H1 (cell line): Measurements from ENCODE around the gene TBP. TPM values are rescaled to one million over a fixed set of nuclear protein-coding genes. Genes with fewer than 3 reads are reported as not detected.

Experiments
- CTCF ChIA-PET: fragments of 300-600 bp; sonication (Branson Sonifier 250); formaldehyde crosslinking; loops from one replicate; lab custom pipeline; 2021; ENCODE audit not compliant: partially characterized antibody; lab: Charles Lee
- POLR2A ChIA-PET: fragments of 300-600 bp; sonication (Branson Sonifier 250); formaldehyde crosslinking; loops from one replicate; lab custom pipeline; 2021; ENCODE audit warnings: inconsistent platforms; ENCODE audit not compliant: partially characterized antibody; lab: Charles Lee
- DNase-seq, 2 experiments: peaks; one replicate each; pipeline versions ENCODE4 v3.0.0 to v3.0.0-alpha.2; 2010 to 2022; ENCODE audit warnings: low spot score in 2 of 2, low read depth in 1 of 2, mixed read lengths in 1 of 2
- FAIRE-seq: peaks from 2 replicates; lab custom pipeline; 2011; peaks lifted over from hg19 to GRCh38; lab: Jason Lieb, UNC
- H2AFZ ChIP-seq: 2 replicates; pipeline ENCODE4 v1.8.1; 2012; ENCODE audit warnings: low read length, inconsistent platforms
- H2AK5ac ChIP-seq: 2 replicates; pipeline ENCODE4 v1.6.1; 2013; ENCODE audit warnings: low read depth, low read length
- H2BK120ac ChIP-seq: replicated peaks from 2 replicates; pipeline ENCODE3; 2013; ENCODE audit warnings: low read depth, low read length, inconsistent platforms
- H2BK12ac ChIP-seq: 2 replicates; pipeline ENCODE4 v1.6.1; 2013; ENCODE audit warnings: low read depth, low read length
- H2BK15ac ChIP-seq: 2 replicates; pipeline ENCODE4 v1.6.1; 2013; ENCODE audit warnings: low read length
- H2BK20ac ChIP-seq: 2 replicates; pipeline ENCODE4 v1.6.1; 2013; ENCODE audit warnings: low read length
- H2BK5ac ChIP-seq: 2 replicates; pipeline ENCODE4 v1.6.1; 2013; ENCODE audit warnings: low read depth, low read length
- H3K14ac ChIP-seq: 2 replicates; pipeline ENCODE4 v1.6.1; 2013; ENCODE audit warnings: inconsistent platforms; ENCODE audit not compliant: insufficient read length
- H3K18ac ChIP-seq: 2 replicates; pipeline ENCODE4 v1.6.1; 2013; ENCODE audit warnings: low read length; ENCODE audit errors: extremely low read depth
- H3K23ac ChIP-seq: 2 replicates; pipeline ENCODE4 v1.6.1; 2013; ENCODE audit warnings: inconsistent platforms; ENCODE audit not compliant: insufficient read length
- H3K23me2 ChIP-seq: 2 replicates; pipeline ENCODE4 v1.6.1; 2013; ENCODE audit warnings: low read depth, low read length
- H3K27ac ChIP-seq: 2 replicates; pipeline ENCODE4 v1.6.1; 2011; ENCODE audit warnings: low read depth, low read length, inconsistent platforms
- H3K27me3 ChIP-seq, 4 experiments: replicated peaks in 1 of 4; 1 replicate in 1 of 4; 2 replicates in 3 of 4; pipeline versions ENCODE4 v1.6.1 to v1.8.1; 2011 to 2013; ENCODE audit warnings: low read length in 3 of 4, mild to moderate bottlenecking in 3 of 4, inconsistent platforms in 2 of 4, mixed read lengths in 2 of 4, moderate library complexity in 1 of 4; ENCODE audit not compliant: control insufficient read depth in 3 of 4, insufficient read depth in 3 of 4; ENCODE audit errors: extremely low read depth in 1 of 4
- H3K36me3 ChIP-seq, 4 experiments: 2 replicates each; pipeline versions ENCODE4 v1.6.1 to v1.8.1; 2011 to 2013; ENCODE audit warnings: mild to moderate bottlenecking in 4 of 4, low read length in 3 of 4, moderate library complexity in 2 of 4, control low read depth in 1 of 4, inconsistent platforms in 1 of 4; ENCODE audit not compliant: insufficient read depth in 4 of 4, control insufficient read depth in 2 of 4
- H3K4ac ChIP-seq: replicated peaks from 2 replicates; pipeline ENCODE3; 2013; ENCODE audit warnings: low read length, low read depth, mixed read lengths, inconsistent platforms; ENCODE audit not compliant: insufficient read length
- H3K4me1 ChIP-seq, 4 experiments: replicated peaks in 1 of 4; 1 replicate in 1 of 4; 2 replicates in 3 of 4; pipeline versions ENCODE4 v1.6.1 to v1.8.1; 2011 to 2013; ENCODE audit warnings: low read length in 3 of 4, inconsistent platforms in 2 of 4, mixed read lengths in 1 of 4; ENCODE audit not compliant: insufficient read depth in 4 of 4, control insufficient read depth in 3 of 4
- H3K4me2 ChIP-seq, 2 experiments: 2 replicates each; pipeline versions ENCODE4 v1.6.1 to v1.8.1; 2011 to 2013; ENCODE audit warnings: low read depth in 2 of 2, low read length in 2 of 2, control low read depth in 1 of 2, inconsistent platforms in 1 of 2, mild to moderate bottlenecking in 1 of 2; ENCODE audit not compliant: insufficient read depth in 1 of 2
- H3K4me3 ChIP-seq, 4 experiments: fragments of 200-600, 300-600 bp in 1 of 4; sonication (generic), shearing (Covaris generic), sonication (Bioruptor Twin) in 1 of 4; 2 replicates each; pipeline versions ENCODE4 v1.5.1 to v1.8.1; 2011 to 2016; ENCODE audit warnings: low read length in 4 of 4, low read depth in 3 of 4, control low read depth in 2 of 4, inconsistent platforms in 2 of 4, mild to moderate bottlenecking in 2 of 4, mixed read lengths in 1 of 4, moderate library complexity in 1 of 4; ENCODE audit not compliant: insufficient read depth in 2 of 4; ENCODE audit errors: extremely low read depth in 1 of 4
- H3K56ac ChIP-seq: replicated peaks from 2 replicates; pipeline ENCODE3; 2013; ENCODE audit warnings: low read depth, mild to moderate bottlenecking, mixed read lengths, low read length, inconsistent platforms; ENCODE audit not compliant: insufficient read length
- H3K79me1 ChIP-seq: 2 replicates; pipeline ENCODE4 v1.6.1; 2013; ENCODE audit warnings: low read depth, low read length, control low read depth
- H3K79me2 ChIP-seq, 2 experiments: 2 replicates each; pipeline versions ENCODE4 v1.6.1 to v1.8.1; 2012 to 2013; ENCODE audit warnings: low read length in 2 of 2, mild to moderate bottlenecking in 2 of 2, inconsistent platforms in 1 of 2; ENCODE audit not compliant: insufficient read depth in 2 of 2, control insufficient read depth in 1 of 2
- H3K9ac ChIP-seq, 4 experiments: replicated peaks in 1 of 4; 1 replicate in 1 of 4; 2 replicates in 3 of 4; pipeline versions ENCODE4 v1.6.1 to v1.8.1; 2011 to 2013; ENCODE audit warnings: low read depth in 3 of 4, low read length in 3 of 4, control low read depth in 2 of 4, mild to moderate bottlenecking in 2 of 4, moderate library complexity in 2 of 4, inconsistent platforms in 1 of 4; ENCODE audit errors: extremely low read depth in 1 of 4
- H3K9me3 ChIP-seq, 2 experiments: 2 replicates each; pipeline versions ENCODE4 v1.6.1 to v1.8.1; 2012 to 2013; ENCODE audit warnings: mild to moderate bottlenecking in 2 of 2, moderate library complexity in 2 of 2, control low read depth in 1 of 2, inconsistent platforms in 1 of 2, low read depth in 1 of 2, low read length in 1 of 2, mixed read lengths in 1 of 2; ENCODE audit not compliant: insufficient read depth in 2 of 2
- H4K20me1 ChIP-seq, 2 experiments: replicated peaks in 1 of 2; 2 replicates each; pipeline versions ENCODE3 to v1.8.1; 2011 to 2013; ENCODE audit warnings: inconsistent platforms in 2 of 2, low read length in 2 of 2, mild to moderate bottlenecking in 1 of 2; ENCODE audit not compliant: insufficient read depth in 2 of 2, control insufficient read depth in 1 of 2
- H4K5ac ChIP-seq: 2 replicates; pipeline ENCODE4 v1.6.1; 2013; ENCODE audit warnings: low read length, low read depth, mixed read lengths, inconsistent platforms; ENCODE audit not compliant: insufficient read length
- H4K8ac ChIP-seq: 2 replicates; pipeline ENCODE4 v1.8.0; 2013; ENCODE audit warnings: mild to moderate bottlenecking, moderate library complexity, low read length, inconsistent platforms; ENCODE audit not compliant: insufficient read depth; ENCODE audit errors: extremely low read depth
- H4K91ac ChIP-seq: replicated peaks from 2 replicates; pipeline ENCODE3; 2013; ENCODE audit warnings: low read length, mixed read lengths, inconsistent platforms; ENCODE audit not compliant: insufficient read length
- BRCA1 ChIP-seq: IDR thresholded peaks from 2 replicates; pipeline ENCODE4 v1.6.1; 2012; ENCODE audit warnings: low read depth, low read length, improper control_type of control experiment
- polyA plus RNA-seq, 7 experiments: library from polyadenylated mRNA; depleted of rRNA in 3 of 7; stranded (reverse) in 5 of 7; unstranded in 2 of 7; fragments of >200 nt in 5 of 7; fragments of 200-250 nt in 2 of 7; gene quantifications; 1 replicate in 5 of 7; 2 replicates in 1 of 7; 4 replicates in 1 of 7; pipeline versions ENCODE4 v1.2.1 to v1.2.3, GENCODE V29; 2011 to 2013; ENCODE audit warnings: missing spikeins in 2 of 7, mixed read lengths in 2 of 7
- total RNA-seq: library from RNA; stranded (reverse); fragmentation: NEBNext Ultra II Directional; extraction: Animal tissue kit (Norgen Biotek cat#: 25700); gene quantifications from 2 replicates; pipeline ENCODE4 v1.2.1, GENCODE V29; 2021

Gene TBP
- total and polyA plus RNA-seq, 2 of the 8 experiments (the other 6 are each of a cell fraction or from before 2014, with no cell fraction given): 17.2 to 20.9 TPM

GRCh38 chr6:170578909-170579308, 24.7 kb downstream of the TBP start:
- H2BK20ac ChIP-seq: no peak overlapping the region
- no peak for FAIRE-seq

More at GRCh38 chr6:170578909-170579308, 24.7 kb downstream of the TBP start:
- peaks cover 0 to 17% of the 10 kb centered on the region in 2 experiments; a peak in 2 of 4 replicates for H3K79me2 ChIP-seq
- H3K4ac ChIP-seq: no peak overlapping the region
- no peak for TF ChIP-seq BRCA1
- TF ChIP-seq, all 59 proteins: peak for 0
- Histone ChIP-seq H3K4me3 (no peak overlapping the region), H2BK12ac (no peak overlapping the region), H3K23ac (no peak overlapping the region), H4K91ac (no peak overlapping the region), H3K14ac (no peak overlapping the region), H3K27ac (no peak overlapping the region), H3K9me3 (no peaks in the 10 kb centered on the region), H2BK120ac (no peak overlapping the region), H4K5ac (no peak overlapping the region), H2BK15ac (no peak overlapping the region), H2AFZ (no peak overlapping the region), H3K18ac (no peak overlapping the region), H3K27me3 (no peaks in the 10 kb centered on the region), H3K9ac (no peak overlapping the region), H3K4me1 (no peaks in the 10 kb centered on the region; a peak in 1 of 7 replicates), H2BK5ac (no peak overlapping the region), H4K20me1 (peaks cover 2 to 3% of the 10 kb centered on the region in 2 experiments), H3K36me3 (peaks cover 8 to 72% (median 31%) of the 10 kb centered on the region in 4 experiments; a peak in 7 of 8 replicates), H2AK5ac (no peak overlapping the region), H4K8ac (no peak overlapping the region), H3K56ac (no peak overlapping the region), H3K79me1 (no peaks in the 10 kb centered on the region), H3K23me2 (no peaks in the 10 kb centered on the region), H3K4me2 (no peak overlapping the region)
- CTCF ChIA-PET: no interaction called here
- POLR2A ChIA-PET: interaction anchor here (2.0 kb wide), 1 partner anchor 16 kb away, joined by 6 read pairs; no protein-coding TSS in a partner anchor
- no peak for DNase-seq
